ENCODE data around the gene HABP2.

Gene HABP2

DNA sequence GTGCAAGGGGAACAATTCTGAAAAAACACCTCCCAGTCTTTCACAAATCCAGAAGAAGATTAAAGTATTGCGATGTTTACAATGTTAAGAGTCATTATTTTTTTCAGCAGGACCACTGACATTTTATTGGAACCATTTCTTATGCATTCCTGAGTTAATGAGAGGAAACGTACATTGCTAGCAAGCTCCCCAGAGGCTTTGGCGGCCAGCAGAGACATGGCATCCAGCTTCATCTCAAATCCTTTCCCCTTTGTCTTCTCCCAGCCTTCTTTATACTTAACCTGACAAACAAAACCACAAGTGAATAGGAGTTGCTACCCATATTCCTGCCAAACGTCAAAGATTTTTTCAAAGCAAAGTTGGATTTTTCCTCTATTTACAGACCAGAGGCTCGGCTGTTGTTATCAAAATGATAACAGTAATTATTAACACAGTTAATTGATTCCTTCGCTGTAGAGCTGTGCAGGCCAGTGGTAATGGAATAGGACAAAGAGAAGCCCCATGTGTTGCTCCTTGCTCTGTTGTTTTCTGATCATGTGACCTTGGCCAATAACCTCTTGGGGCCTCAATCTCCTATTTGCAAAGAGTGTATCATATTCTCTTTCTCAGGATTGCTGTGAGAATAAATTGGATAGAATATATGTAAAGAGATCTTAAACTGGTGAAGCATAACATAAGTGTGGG lies 79.0 kb downstream of the HABP2 start:
- no peak for DNase-seq (ENCODE audit: low read depth)

Data from HS-27A (cell line).